ENCODE data around the gene LMNA.
A peak's percentile ranks its signal among the peaks of the same experiment; 100 is the strongest.

The LMNA gene

GRCh38 chr1:156082309-156083091, 32.0 kb upstream of the LMNA start, which contains the start of gene MEX3A:
Gene MEX3A, minus strand, starts transcription at chr1:156082465. Its CDS starts 467 bp downstream, at chr1:156081998.
- peak; percentile 91 to 95 for DNase-seq

GRCh38 chr1:156083800-156084790, 30.4 kb upstream of the LMNA start:
- no peak for DNase-seq

- no peak for DNase-seq
These were observed 28.3 kb upstream of the LMNA start for GRCh38 chr1:156086256-156086662.

- peak in 1 of 2 experiments; percentile 29 for DNase-seq
These were observed 24.8 kb upstream of the LMNA start for GRCh38 chr1:156089704-156090103.

- DNase-seq: no peak
These were observed 24.2 kb upstream of the LMNA start for GRCh38 chr1:156090138-156090839.

- DNase-seq: peak; percentile 90 to 96
These were observed 23.7 kb upstream of the LMNA start for GRCh38 chr1:156090840-156091188.

- DNase-seq: no peak
These were observed 22.9 kb upstream of the LMNA start for GRCh38 chr1:156091610-156092009.

- DNase-seq: no peak
These were observed 18.5 kb upstream of the LMNA start for GRCh38 chr1:156095906-156096508.

- peak; percentile 65 to 79 for DNase-seq
These were observed 17.7 kb upstream of the LMNA start for GRCh38 chr1:156096640-156097391.

- no peak for DNase-seq
These were observed 16.9 kb upstream of the LMNA start for GRCh38 chr1:156097499-156098178.

- no peak for DNase-seq
These were observed 15.7 kb upstream of the LMNA start for GRCh38 chr1:156098784-156099183.

- no peak for DNase-seq
These were observed 15.2 kb upstream of the LMNA start for GRCh38 chr1:156099282-156099681.

- no peak for DNase-seq
These were observed 14.1 kb upstream of the LMNA start for GRCh38 chr1:156100205-156100995.

GRCh38 chr1:156101880-156102279, 12.6 kb upstream of the LMNA start:
- DNase-seq: no peak

GRCh38 chr1:156102633-156103511, 11.6 kb upstream of the LMNA start:
- DNase-seq: no peak

- no peak for DNase-seq
These were observed 11.0 kb upstream of the LMNA start for GRCh38 chr1:156103521-156103947.

GRCh38 chr1:156104065-156104810, 10.3 kb upstream of the LMNA start:
- no peak for DNase-seq
